GM18870 (cell line): ENCODE data around the gene KCNH1.
"Not testable (repeated sequence)": the region's sequence is repeated elsewhere in the genome, so short reads cannot be mapped to it uniquely, and the experiment has no call there.

ENCODE experiments used
- ATAC-seq: cut with Tn5 transposase; IDR thresholded peaks from one replicate; pipeline ENCODE4 v1.9.1; 2021; ENCODE audit warnings: moderate library complexity; ENCODE audit not compliant: unreplicated experiment

KCNH1 gene

DNA sequence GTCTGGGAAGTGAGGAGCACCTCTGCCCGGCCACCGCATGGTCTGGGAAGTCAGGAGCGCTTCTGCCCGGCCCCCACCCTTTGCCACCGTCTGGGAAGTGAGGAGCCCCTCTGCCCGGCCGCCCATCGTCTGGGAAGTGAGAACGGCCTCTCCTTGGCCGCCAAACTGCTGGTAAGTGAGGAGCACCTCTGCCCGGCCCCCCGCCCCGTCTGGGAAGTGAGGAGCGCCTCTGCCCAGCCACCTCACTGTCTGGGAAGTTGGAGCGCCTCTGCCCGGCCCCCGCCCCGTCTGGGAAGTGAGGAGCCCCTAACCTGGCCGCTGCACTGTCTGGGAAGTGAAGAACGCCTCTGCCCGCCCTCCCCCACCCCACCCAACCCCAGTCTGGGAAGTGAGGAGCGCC is 22.6 kb downstream of the KCNH1 start:
- ATAC-seq = no peak

DNA sequence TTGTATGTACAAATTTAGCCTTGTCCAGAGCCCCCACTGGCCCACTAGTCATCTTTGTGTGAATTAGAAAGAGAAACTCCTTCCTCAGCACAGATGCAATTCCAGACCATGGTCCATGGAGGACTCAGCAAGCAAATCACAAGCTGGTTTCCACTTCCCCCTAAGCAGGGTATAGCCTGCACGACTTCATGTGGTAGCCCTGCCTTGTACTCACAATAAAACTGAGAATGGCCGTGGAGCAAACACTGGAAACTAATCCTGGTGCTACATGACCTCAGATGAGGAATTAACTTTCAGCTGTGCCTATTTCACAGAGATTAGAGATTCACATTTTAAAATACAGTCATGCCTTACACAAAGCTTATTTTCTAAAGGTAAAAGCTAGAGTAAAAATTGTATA is 32.5 kb downstream of the KCNH1 start:
- ATAC-seq = no peak

DNA sequence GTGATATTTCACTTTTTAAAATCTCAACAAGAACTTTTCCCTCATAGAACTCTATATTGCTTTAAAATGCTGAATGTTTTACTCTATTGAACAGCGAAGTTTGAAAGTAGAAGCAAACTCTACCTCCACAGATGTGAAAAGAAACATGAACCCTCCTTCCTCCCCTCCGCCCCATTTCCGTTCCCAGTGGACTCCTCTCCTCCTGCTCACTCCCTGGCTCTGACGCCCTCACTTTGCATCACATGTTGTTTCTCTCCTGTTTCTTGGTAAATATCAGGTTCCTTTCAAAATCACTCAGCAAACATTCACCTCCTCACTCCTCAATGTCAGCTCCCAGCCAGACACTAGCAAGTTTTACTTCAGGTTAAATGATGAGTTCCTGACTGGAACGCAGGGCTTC is 34.6 kb downstream of the KCNH1 start:
- ATAC-seq = no peak

DNA sequence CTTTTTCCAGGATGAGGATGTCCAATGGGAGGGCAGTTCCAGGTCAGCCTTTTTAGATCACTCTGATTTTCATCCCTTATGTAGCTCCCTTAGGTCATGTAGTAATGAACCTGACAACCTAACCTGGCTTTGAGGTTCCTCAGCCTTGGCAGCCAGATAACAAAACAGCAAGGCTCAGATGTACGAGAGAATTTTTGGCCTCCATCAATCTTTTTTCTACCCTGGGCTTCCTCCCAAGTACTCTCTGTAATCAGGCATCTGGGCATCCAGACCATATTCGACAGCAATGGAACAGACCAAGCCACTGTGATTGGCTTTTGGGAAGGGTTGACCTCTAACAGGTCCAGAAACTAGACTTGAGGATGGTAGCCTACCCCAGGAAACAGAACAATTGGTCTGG is 38.6 kb downstream of the KCNH1 start:
- ATAC-seq = no peak

DNA sequence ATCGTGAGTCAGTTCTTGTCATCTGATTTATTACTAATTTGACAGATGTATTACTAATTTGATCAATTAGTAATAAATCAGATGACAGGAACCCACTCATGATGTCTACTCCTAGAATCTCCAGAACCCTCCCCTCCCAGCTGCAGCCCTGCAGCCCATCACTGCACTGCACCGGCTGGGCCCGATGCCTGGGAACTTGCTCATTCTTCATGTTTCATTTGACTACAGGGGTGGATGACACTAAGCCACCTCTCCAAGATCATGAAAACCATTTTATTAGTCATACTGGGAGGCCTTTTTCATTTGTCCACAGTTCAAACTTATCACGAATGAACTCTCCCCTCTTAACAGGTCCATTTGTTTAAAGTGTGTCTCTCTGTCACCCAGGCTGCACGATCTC is 41.0 kb downstream of the KCNH1 start:
- no peak for ATAC-seq

DNA sequence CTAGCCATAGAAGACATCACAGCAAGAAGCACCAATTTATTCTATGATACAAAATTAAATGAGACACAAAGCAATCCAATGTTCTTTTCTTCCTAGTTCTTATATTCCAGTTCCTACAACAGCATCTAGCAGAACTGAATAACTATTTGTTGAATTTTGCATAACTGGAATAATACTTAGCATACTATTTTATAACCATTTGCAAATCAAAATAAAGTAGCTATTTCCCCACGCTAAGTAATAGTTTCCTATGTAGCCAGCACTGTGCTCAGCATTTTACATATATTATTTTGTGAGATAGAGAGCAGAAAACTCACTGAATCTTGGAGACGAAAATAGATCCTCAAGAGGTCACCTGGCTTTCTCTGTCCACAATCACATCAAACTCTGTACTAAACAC is 42.1 kb downstream of the KCNH1 start:
- ATAC-seq = no peak

DNA sequence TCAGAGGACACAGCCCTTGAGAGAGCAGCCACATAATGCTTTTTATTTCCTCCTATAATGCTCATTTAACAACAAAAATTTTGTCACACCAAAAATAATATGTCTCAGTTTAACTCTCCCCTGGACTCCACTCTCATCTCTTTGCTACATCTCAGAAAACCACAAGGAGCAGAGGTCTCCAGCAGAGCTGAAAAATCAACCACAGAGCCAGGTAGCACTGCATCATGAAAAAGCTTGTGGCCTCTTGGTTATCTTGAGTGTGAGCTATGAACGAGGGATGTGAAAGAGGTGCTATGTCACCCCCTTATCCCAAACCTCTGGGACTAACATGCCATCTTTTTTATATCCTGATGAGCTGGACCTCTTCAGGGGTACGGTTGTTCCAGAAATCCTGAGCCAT is 44.4 kb downstream of the KCNH1 start:
- ATAC-seq = no peak

DNA sequence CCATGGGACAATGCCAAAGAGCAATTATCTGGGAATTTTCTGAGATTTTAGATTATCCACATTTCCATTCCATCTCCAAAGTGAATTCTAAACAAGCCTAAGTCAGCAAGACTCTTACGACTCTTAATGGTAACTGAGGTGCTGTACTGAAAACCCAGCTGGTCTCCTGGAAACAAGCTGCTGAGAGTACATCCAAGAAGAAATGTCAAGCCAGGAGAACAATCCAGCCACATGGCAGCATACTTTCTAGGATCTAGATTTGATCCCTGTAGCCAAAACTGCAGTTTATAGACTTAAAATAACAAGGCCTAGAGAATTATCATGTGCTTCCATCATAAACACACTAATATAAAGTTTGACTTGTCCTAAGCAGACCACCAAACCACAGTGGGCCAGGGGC is 45.8 kb downstream of the KCNH1 start:
- ATAC-seq = no peak

DNA sequence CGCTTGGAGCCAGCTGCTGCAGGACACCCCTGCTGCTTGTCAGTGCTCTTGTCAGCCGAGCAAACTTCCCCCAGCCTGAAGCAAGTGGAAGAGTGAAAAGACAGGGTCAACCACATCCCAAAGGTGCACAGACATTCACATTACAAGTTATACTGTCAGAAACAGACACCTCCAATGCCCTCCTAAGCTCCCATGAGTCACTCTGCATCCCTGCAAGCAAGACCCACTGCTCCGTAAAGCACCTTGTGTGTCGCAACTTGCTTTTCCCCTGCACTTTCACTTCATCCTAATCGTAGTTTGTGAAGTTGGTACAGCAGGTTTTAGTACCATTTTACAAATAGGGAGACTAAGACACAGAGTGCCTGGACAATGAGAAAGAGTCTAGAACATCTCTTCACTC is 51.1 kb downstream of the KCNH1 start:
- no peak for ATAC-seq

DNA sequence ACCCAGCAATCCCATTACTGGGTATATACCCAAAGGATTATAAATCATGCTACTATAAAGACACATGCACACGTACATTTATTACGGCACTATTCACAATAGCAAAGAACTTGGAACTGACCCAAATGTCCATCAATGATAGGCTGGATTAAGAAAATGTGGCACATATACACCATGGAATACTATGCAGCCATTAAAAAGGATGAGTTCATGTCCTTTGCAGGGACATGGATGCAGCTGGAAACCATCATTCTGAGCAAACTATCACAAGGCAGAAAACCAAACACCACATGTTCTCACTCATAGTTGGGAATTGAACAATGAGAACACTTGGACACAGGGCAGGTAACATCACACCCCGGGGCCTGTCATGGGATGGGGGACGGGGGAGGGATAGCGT is 52.5 kb downstream of the KCNH1 start:
- not testable (repeated sequence) for ATAC-seq

DNA sequence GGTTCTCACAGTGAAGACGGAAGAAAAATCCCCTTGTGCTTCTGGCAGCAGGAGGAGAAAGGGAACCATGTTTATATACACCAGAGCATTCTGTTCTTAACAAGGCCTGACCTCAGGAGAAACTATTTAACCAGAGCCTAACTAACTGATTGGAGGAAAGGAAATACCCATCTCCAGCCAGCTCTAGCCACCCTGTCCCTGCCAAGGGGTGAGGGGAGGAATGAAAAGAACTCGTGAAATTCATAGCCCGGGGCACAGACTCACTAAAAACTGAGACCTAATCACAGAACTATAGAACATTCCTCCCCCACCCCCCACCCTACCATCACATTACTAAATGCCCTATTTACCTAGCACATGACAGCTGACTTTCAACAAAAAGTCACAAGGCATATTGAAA is 65.0 kb downstream of the KCNH1 start:
- ATAC-seq = no peak

DNA sequence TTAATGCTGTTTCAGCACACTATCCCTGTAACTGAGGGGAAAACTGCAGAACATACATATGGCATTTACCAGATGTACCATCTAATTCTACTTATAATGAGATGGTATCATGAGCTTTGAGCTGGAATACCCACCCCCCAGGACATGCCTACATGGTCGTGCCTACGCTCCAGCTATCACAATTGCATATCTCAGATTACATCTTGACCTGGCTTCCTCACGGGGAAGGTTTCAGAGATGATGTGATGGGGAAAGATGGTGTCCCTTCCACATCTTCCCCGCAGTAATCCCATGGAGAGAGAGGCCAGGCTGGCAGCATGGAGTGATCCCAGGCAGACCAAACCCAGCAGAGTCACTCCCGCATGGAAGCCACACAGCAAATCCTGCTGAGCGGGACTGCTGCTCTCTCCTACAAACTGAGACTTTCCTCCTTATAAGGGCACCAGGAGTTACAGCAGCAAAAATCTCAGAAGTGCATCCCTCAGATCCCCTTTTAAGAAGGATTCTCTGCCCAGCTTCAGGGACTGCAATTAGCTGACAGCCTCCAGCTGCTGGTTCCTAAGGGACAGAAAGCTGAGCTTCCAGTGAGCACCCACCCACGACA is 67.1 kb downstream of the KCNH1 start:
- ATAC-seq = no peak

DNA sequence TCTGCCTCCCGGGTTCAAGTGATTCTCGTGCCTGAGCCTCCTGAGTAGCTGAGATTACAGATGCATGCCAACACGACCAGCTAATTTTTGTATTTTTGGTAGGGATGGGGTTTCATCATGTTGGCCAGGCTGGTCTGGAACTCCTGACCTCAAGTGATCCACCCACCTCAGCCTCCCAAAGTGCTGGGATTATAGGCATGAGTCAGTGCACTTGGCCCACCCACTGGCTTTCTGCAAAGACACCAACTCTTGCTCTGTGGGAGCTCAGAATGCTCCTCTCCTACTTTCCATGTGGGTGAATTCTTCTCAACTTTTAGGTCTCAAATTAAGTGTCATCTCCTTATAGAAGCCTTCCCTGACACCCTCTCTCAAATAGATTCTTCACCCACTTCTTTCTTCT is 92.1 kb downstream of the KCNH1 start:
- ATAC-seq = not testable (repeated sequence)

DNA sequence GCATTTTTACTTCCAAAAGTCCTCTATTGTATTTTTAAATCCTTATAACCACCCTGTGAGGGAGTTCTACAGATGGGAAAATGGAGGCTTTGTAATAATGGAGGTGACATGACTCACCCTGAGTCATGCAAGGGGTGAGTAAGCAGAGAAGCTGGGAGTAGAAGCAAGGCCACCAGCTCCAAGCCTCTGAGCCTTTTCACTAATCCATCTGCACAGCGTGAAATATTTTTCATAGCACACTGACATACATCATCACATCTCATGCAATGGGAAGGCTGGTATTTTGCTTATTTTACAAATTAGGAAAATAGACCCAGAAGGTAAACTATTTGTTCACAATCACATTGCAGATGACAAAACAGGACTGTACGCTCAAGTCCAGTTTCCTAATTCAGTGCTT is 96.9 kb downstream of the KCNH1 start:
- ATAC-seq = no peak

DNA sequence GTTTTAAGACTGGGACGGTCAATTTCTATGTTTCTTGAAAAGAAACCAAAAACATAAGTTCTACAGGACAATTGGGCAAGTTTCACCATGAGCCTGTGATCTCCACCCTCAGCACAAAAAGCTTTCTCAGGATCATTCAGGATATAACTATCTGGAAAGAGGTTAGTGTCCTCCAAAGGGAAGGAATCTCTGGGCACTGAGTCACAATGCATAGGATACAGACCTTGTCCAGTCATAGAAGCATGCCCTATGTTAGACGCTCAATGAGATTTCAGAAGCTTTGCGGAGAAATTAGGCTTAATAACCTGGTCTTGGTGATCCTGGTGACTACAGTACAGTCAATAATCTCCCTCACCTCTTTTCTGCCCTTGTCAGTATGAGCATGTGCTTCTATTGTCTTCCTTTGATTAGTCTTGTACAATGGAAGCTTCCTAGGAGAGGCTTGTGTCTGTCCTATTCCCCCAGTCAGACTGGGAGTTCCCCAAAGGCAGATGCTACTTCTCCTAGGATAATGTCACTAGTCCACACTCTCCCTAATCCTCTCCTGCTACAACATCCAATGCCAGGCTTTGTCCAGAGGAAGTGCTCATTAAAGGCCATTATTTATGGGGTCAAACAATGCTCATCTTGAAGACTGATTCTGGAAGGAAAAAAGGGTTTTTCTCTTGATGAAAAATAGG is 97.4 kb downstream of the KCNH1 start:
- ATAC-seq = no peak

DNA sequence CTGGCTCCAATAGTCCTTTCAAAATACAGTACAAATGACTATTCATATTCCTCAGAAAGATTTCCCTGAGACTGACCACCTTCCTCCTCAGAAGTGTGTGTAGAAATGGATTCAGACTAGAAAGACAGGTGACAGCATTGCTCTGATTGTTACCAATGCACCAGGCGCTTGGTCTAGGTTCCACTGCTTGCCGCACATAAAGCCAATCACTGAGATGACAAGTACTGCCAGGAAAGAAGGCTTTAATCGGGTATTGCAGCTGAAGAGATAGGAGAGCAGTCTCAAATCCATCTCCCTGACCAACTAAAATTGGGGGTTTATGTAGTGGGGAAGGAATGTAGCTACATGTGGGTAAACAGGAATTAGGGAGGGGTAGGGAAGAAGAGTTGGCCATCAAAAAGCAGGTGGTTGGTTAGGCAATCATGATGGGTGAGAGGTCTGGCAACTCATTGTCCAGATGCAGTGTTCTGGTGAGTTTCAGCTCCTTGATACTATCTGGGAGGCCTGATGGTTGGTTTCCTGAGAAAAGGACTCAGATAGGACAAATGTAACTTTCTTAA is 98.0 kb downstream of the KCNH1 start:
- ATAC-seq = no peak

DNA sequence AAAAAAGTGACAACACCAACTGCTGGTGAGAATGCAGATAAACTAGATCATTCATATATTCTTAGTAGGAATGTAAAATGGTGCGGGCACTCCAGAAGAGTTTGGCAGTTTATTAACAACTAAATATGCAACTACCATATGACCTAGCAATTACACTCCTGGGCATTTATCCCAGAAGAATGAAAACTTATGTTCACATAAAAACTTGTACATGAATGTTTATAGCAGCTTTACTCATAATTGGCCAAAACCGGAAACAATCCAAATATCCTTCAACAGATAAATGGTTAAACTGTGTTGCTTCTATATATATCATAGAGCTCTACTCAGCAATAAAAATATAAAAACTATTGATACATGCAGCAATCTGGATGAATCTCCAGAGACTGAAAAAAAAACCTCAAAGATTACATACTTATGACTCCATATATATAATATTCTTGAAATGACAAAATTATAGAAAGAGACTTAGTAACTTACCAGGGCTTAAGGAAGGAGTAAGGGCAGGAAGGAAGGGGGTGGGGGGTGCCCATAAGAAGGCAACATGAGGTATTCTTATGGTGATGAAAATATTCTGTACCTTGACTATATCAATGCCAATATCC is 99.9 kb downstream of the KCNH1 start:
- ATAC-seq = no peak

DNA sequence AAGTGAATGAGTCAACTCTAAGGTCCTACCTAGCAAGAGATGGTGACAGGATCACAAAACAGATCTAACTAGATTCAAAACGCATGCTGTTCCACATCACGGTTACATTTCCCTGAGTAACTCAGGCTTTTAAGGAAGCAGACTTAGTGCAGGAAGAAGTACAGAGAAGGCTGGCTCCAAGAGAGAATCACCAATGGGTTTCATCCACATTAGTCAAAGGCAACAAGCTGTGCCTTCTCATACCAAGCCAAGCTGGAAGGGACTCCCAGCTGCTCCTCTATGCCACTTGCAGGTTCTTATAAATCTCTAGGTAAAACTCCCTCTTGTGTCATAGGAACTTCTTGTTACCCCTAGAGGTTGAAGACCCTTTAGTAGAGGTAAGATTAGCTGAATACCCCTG is 109.0 kb downstream of the KCNH1 start:
- ATAC-seq = no peak

DNA sequence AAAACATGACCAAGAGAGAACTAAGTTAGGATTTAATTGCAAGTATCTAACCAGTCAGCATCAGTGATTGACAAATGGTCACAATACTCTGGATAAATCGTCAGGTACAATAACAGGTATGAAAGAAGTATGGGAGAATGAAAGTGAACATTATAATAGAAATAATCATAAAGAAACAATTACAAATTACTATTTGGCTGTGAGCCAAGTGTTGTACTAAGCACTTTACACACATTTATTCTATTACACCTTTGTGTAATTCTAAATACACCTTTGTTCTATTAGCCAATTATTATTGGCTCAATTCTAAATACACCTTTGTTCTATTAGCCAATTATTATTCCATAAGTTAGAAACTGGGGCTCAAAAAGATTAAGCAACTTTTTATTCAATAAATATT is 114.7 kb downstream of the KCNH1 start:
- ATAC-seq = no peak

DNA sequence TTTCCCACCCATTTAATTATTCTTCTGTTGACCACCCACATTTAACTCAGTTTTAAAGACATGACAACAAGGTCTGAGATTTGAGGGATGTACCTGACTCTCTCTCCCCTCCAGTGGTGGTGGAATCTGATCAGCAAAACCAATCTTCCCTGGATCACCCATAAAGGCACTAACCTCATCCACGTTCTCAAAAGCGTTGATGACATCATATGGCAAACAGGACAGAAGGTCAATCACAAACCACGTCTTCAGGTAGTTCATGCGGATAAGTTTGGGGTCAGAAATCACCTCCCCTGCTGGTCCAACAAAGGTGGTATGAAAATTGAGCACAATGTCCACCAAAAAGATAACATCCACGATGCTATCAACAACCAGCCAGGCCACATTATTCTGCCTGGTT is 115.3 kb downstream of the KCNH1 start:
- ATAC-seq = no peak

DNA sequence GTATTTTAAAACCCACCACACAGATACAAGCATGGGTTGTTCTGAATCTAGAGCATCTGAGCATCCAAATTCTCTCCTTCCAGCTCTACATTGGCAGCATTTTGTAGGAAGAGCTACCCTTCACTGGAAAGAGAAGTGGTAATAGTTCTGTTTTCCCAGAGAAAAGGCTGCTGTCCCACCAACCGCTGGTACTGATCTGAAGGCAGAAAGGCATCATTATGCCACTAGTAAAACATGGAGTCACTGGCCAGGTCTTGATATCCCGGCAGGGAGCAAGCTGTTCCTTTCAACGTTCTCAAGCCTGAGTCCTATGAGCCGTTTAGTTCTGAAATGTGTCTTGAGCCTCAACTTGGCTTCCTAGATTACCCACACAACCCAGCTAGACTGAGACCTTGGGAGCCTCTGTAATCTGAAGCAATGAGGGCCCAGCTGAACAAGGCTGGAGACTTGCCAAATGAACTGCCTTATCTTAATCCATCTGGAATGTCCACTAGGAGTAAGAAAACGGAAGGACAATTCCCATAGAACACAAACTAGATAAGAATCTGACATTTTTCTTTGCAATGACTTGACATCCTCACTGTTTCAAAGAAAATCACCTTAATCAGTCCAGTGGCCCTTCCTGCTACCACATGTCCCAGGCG is 116.8 kb downstream of the KCNH1 start:
- no peak for ATAC-seq

DNA sequence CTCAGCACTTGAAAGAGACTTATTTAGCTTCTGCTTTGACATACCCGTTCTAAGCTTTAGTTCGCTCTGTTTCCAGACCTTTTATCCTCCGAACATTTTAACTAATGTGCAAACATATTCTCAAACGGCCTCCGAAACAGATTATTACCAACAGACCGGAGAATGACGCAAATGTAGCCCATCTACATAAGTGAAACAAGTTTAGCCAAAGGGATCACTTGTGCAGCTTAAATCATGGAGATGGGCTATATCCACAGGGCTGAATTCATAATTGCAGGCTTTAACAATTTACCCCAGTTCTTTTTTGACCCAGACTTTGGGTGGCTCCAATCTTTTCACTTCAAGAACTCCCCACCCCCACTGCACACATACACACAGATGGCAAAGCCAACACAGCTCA is 119.7 kb downstream of the KCNH1 start:
- ATAC-seq = no peak
